ENCODE measurements around the gene FAM163B. TPM values are rescaled to one million over a fixed set of nuclear protein-coding genes. Genes with fewer than 3 reads are reported as not detected.

FAM163B gene
- total and polyA plus RNA-seq, 2 donors (not counting 1 experiment from before 2014, with no cell fraction given): not detected

GRCh38 chr9:133647765-133648469 is 38.7 kb upstream of the FAM163B start:
- WGBS (ENCODE audit: insufficient coverage): 91% methylated on average over 23 of the region's 25 CpGs
- Histone ChIP-seq H3K9me3 (ENCODE audit: control extremely low read depth in 1 of 3, control insufficient read depth in 2 of 3, insufficient read depth in 1 of 3, low read length in 2 of 3) (peaks cover 0 to 6% (median 0%) of the 10 kb centered on the region in 3 donors), H3K9ac (ENCODE audit: low read length) (no peak overlapping the region), H2AFZ (ENCODE audit: insufficient read depth, low read depth, low read length, poor library complexity, severe bottlenecking) (no peak overlapping the region), H3K27ac (ENCODE audit: low read length in 2 of 2) (no peak overlapping the region), H3K79me2 (ENCODE audit: control insufficient read depth, insufficient read depth, low read length) (no peaks in the 10 kb centered on the region), H3K4me1 (ENCODE audit: control insufficient read depth in 2 of 2, insufficient read depth in 2 of 2, low read length in 2 of 2) (no peaks in the 10 kb centered on the region), H3K36me3 (replicated peaks in 1 of 2; ENCODE audit: control extremely low read depth in 1 of 2, control insufficient read depth in 1 of 2, extremely low read depth in 1 of 2, insufficient read depth in 2 of 2, low read length in 1 of 2) (no peaks in the 10 kb centered on the region), H3K4me2 (replicated peaks; ENCODE audit: low read depth, low read length, poor library complexity, severe bottlenecking) (no peak overlapping the region), H4K20me1 (ENCODE audit: control insufficient read depth, insufficient read depth, low read length, poor library complexity, severe bottlenecking) (no peaks in the 10 kb centered on the region), H3K4me3 (ENCODE audit: control extremely low read depth in 1 of 5, extremely low read depth in 1 of 5, insufficient read depth in 1 of 5, low read depth in 2 of 5, low read length in 4 of 5) (no peak overlapping the region), H3K27me3 (replicated peaks in 1 of 4; ENCODE audit: control extremely low read depth in 1 of 4, control insufficient read depth in 3 of 4, insufficient read depth in 4 of 4, low read length in 3 of 4) (peaks cover 0 to 5% (median 0%) of the 10 kb centered on the region in 4 experiments)
- POLR2A ChIA-PET: no interaction called here
- H3K27ac Mint-ChIP-seq: no peak overlapping the region
- H3K4me3 Mint-ChIP-seq: no peak overlapping the region
- CTCF ChIA-PET: interaction anchor here (0.6 kb wide), 1 partner anchor 251 kb away, joined by 5 read pairs; no protein-coding TSS in a partner anchor
- no peak for DNase-seq
- TF ChIP-seq CTCF (IDR thresholded peaks at IDR 0.05): no peak
- no peak for TF ChIP-seq EZH2 (IDR thresholded peaks at IDR 0.05; ENCODE audit: borderline replicate concordance, insufficient read depth, low read depth, low read length, poor library complexity, severe bottlenecking)
- no peaks in the 10 kb centered on the region for H3K4me1 Mint-ChIP-seq
- intact Hi-C loops (cut with micrococcal nuclease): no loop called here
- H3K9me3 Mint-ChIP-seq (ENCODE audit: insufficient read depth): no peaks in the 10 kb centered on the region
- no peak for ATAC-seq (ENCODE audit: low read depth)
- peaks cover 13% of the 10 kb centered on the region for H3K27me3 Mint-ChIP-seq

- Histone ChIP-seq H4K20me1 (ENCODE audit: control insufficient read depth, insufficient read depth, low read length, poor library complexity, severe bottlenecking) (no peaks in the 10 kb centered on the region), H3K4me3 (ENCODE audit: control extremely low read depth in 1 of 5, extremely low read depth in 1 of 5, insufficient read depth in 1 of 5, low read depth in 2 of 5, low read length in 4 of 5) (no peak overlapping the region), H3K27me3 (replicated peaks in 1 of 4; ENCODE audit: control extremely low read depth in 1 of 4, control insufficient read depth in 3 of 4, insufficient read depth in 4 of 4, low read length in 3 of 4) (peaks cover 0 to 3% (median 0%) of the 10 kb centered on the region in 4 experiments), H3K4me2 (replicated peaks; ENCODE audit: low read depth, low read length, poor library complexity, severe bottlenecking) (no peak overlapping the region), H3K79me2 (ENCODE audit: control insufficient read depth, insufficient read depth, low read length) (no peaks in the 10 kb centered on the region), H3K36me3 (replicated peaks in 1 of 2; ENCODE audit: control extremely low read depth in 1 of 2, control insufficient read depth in 1 of 2, extremely low read depth in 1 of 2, insufficient read depth in 2 of 2, low read length in 1 of 2) (no peaks in the 10 kb centered on the region), H2AFZ (ENCODE audit: insufficient read depth, low read depth, low read length, poor library complexity, severe bottlenecking) (no peak overlapping the region), H3K4me1 (ENCODE audit: control insufficient read depth in 2 of 2, insufficient read depth in 2 of 2, low read length in 2 of 2) (no peaks in the 10 kb centered on the region), H3K9ac (ENCODE audit: low read length) (no peak overlapping the region), H3K27ac (ENCODE audit: low read length in 2 of 2) (no peak overlapping the region), H3K9me3 (ENCODE audit: control extremely low read depth in 1 of 3, control insufficient read depth in 2 of 3, insufficient read depth in 1 of 3, low read length in 2 of 3) (peaks cover 0 to 6% (median 0%) of the 10 kb centered on the region in 3 donors)
- DNase-seq (no peak), ATAC-seq (ENCODE audit: low read depth) (no peak)
- POLR2A ChIA-PET: no interaction called here
- Mint-ChIP-seq H3K4me1 (no peaks in the 10 kb centered on the region), H3K27me3 (peaks cover 10% of the 10 kb centered on the region), H3K9me3 (ENCODE audit: insufficient read depth) (no peaks in the 10 kb centered on the region), H3K27ac (no peak overlapping the region), H3K4me3 (no peak overlapping the region)
- 92% methylated on average over 7 of the region's 7 CpGs for WGBS (ENCODE audit: insufficient coverage)
- no peak for TF ChIP-seq EZH2 (IDR thresholded peaks at IDR 0.05; ENCODE audit: borderline replicate concordance, insufficient read depth, low read depth, low read length, poor library complexity, severe bottlenecking)
- TF ChIP-seq CTCF (IDR thresholded peaks at IDR 0.05): no peak
- CTCF ChIA-PET: no interaction called here
- intact Hi-C loops (cut with micrococcal nuclease): no loop called here
These were observed 38.0 kb upstream of the FAM163B start for GRCh38 chr9:133647148-133647547.
